Right lobe of liver (tissue), 4 donors: ENCODE results near the gene C11orf98.

Experiments used
- POLR2A ChIP-seq: fragments of 450-650 bp; IDR thresholded peaks from one replicate; pipeline ENCODE4 v1.6.1; 2017; ENCODE audit warnings: antibody characterized with exemption, mild to moderate bottlenecking
- TF ChIP-seq, protein P1 (sequence below), 4 donors: fragments of 200-600 bp in 3 of 4; fragments of 450-650 bp in 1 of 4; IDR thresholded peaks; one replicate each; pipeline versions ENCODE4 v1.5.1 to v1.8.0; 2016 to 2022; ENCODE audit warnings: antibody characterized with exemption in 4 of 4, mild to moderate bottlenecking in 2 of 4
- donor health status: DM: no; HTN: no; CAD: no.
- donor health status: DM: no; HTN: no; CAD: no.
- donor health status: DM: no; HTN: yes; CAD: no.

DNA sequence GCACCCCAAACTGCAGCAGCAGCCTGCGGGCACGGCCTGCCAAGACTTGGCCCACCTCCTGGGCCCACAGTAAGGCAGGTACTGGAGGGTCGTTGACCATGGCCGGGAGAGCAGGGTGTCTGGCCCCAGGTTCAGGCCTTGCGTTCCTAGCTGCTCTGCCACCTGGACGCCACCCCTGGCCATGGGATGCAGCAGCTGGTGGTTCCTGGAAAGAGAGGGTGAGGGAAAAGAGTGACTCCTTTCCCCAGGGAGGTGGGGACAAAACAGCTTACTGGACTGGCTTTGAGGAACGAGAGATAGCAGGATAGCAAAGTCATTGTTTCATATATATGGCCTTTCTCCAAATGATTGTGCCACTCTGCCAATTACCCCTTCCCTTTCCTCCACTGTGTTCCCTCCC is 40.4 kb upstream of the C11orf98 start:
- TF ChIP-seq, protein P1, sequence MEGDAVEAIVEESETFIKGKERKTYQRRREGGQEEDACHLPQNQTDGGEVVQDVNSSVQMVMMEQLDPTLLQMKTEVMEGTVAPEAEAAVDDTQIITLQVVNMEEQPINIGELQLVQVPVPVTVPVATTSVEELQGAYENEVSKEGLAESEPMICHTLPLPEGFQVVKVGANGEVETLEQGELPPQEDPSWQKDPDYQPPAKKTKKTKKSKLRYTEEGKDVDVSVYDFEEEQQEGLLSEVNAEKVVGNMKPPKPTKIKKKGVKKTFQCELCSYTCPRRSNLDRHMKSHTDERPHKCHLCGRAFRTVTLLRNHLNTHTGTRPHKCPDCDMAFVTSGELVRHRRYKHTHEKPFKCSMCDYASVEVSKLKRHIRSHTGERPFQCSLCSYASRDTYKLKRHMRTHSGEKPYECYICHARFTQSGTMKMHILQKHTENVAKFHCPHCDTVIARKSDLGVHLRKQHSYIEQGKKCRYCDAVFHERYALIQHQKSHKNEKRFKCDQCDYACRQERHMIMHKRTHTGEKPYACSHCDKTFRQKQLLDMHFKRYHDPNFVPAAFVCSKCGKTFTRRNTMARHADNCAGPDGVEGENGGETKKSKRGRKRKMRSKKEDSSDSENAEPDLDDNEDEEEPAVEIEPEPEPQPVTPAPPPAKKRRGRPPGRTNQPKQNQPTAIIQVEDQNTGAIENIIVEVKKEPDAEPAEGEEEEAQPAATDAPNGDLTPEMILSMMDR (IDR thresholded peaks at IDR 0.05) = no peak
- no peak for TF ChIP-seq POLR2A
